Eye (tissue), 1 donor: ENCODE results near the gene DUSP14.
"Not testable (repeated sequence)": the region's sequence is repeated elsewhere in the genome, so short reads cannot be mapped to it uniquely, and the experiment has no call there.

Experiments
- DNase-seq: peaks from one replicate; pipeline ENCODE4 v3.0.0-alpha.2; 2015

Gene DUSP14

GRCh38 chr17:37489197-37490001, at the start of gene DUSP14:
TSS of gene DUSP14 (plus strand) at chr17:37489891. CDS start at chr17:37512273, 22,382 bp downstream.
- DNase-seq, result peak; percentile 93

GRCh38 chr17:37440424-37440823, 49.3 kb upstream of the DUSP14 start:
- DNase-seq, result no peak

GRCh38 chr17:37441369-37442014, 48.2 kb upstream of the DUSP14 start:
- not testable (repeated sequence) for DNase-seq

GRCh38 chr17:37446027-37446426, 43.7 kb upstream of the DUSP14 start:
- DNase-seq, result peak; percentile 25

GRCh38 chr17:37447641-37448040, 42.0 kb upstream of the DUSP14 start:
- DNase-seq, result no peak

GRCh38 chr17:37450112-37450511, 39.6 kb upstream of the DUSP14 start:
- peak; percentile 24 for DNase-seq

GRCh38 chr17:37457801-37458200, 31.9 kb upstream of the DUSP14 start:
- DNase-seq, result not testable (repeated sequence)

GRCh38 chr17:37458805-37459204, 30.9 kb upstream of the DUSP14 start:
- DNase-seq, result no peak

- no peak for DNase-seq
Measured at GRCh38 chr17:37461668-37462067, 28.0 kb upstream of the DUSP14 start.

- DNase-seq, result no peak
Measured at GRCh38 chr17:37462492-37462891, 27.2 kb upstream of the DUSP14 start.

GRCh38 chr17:37463039-37463438, 26.7 kb upstream of the DUSP14 start:
- DNase-seq, result no peak

GRCh38 chr17:37465069-37465616, 24.5 kb upstream of the DUSP14 start:
- DNase-seq, result no peak

- DNase-seq, result no peak
Measured at GRCh38 chr17:37466471-37466870, 23.2 kb upstream of the DUSP14 start.

- DNase-seq, result no peak
Measured at GRCh38 chr17:37470181-37470580, 19.5 kb upstream of the DUSP14 start.

GRCh38 chr17:37475731-37476420, 13.8 kb upstream of the DUSP14 start:
- no peak for DNase-seq

GRCh38 chr17:37476431-37477120, 13.1 kb upstream of the DUSP14 start:
- DNase-seq, result no peak

GRCh38 chr17:37478187-37478586, 11.5 kb upstream of the DUSP14 start:
- no peak for DNase-seq

- no peak for DNase-seq
Measured at GRCh38 chr17:37479025-37479424, 10.7 kb upstream of the DUSP14 start.

GRCh38 chr17:37480427-37480826, 9.3 kb upstream of the DUSP14 start:
- no peak for DNase-seq

- DNase-seq, result no peak
Measured at GRCh38 chr17:37481001-37481665, 8.6 kb upstream of the DUSP14 start.

GRCh38 chr17:37483311-37484039, 6.2 kb upstream of the DUSP14 start:
- peak; percentile 37 for DNase-seq
